K562 (cell line): Measurements from ENCODE around the gene RUNX1. TPM values are rescaled to one million over a fixed set of nuclear protein-coding genes. Genes with fewer than 3 reads are reported as not detected.
A peak's percentile ranks its signal among the peaks of the same experiment; 100 is the strongest.

Source experiments
- ATF1 ChIP-seq, 2 experiments: fragments of 450-650 bp in 1 of 2; IDR thresholded peaks; 2 replicates each; pipeline ENCODE4 v1.6.1; 2016; ENCODE audit warnings: missing compliant biosample characterization in 1 of 2, missing genetic modification characterization in 1 of 2
- CBFA2T3 ChIP-seq: fragments of 450-650 bp; IDR thresholded peaks from 2 replicates; pipeline ENCODE4 v1.6.1; 2017
- EP400 ChIP-seq: fragments of 450-650 bp; IDR thresholded peaks from 2 replicates; pipeline ENCODE4 v1.6.1; 2017; ENCODE audit warnings: antibody characterized with exemption, mild to moderate bottlenecking, moderate library complexity
- FOSL1 ChIP-seq: fragments of 200-800 bp; sonication (Bioruptor generic); conservative IDR thresholded peaks from 2 replicates; pipeline ENCODE4 v1.6.1; 2016; ENCODE audit warnings: missing genetic modification characterization, missing compliant biosample characterization
- KDM4B ChIP-seq, 2 experiments: fragments of 450-650 bp in 1 of 2; sonication (generic) in 1 of 2; IDR thresholded peaks; 2 replicates each; pipeline ENCODE4 v1.6.1; 2016 to 2017; ENCODE audit warnings: borderline replicate concordance in 2 of 2, antibody characterized with exemption in 1 of 2, low read depth in 1 of 2, mild to moderate bottlenecking in 1 of 2
- KLF16 ChIP-seq: IDR thresholded peaks from 2 replicates; pipeline ENCODE4 v1.6.1; 2016; ENCODE audit warnings: antibody characterized with exemption
- MAFF ChIP-seq: IDR thresholded peaks from 2 replicates; pipeline ENCODE4 v1.6.1; 2012; ENCODE audit warnings: low read length, improper control_type of control experiment
- MEF2D ChIP-seq: conservative IDR thresholded peaks from 2 replicates; pipeline ENCODE4 v1.6.1; 2016; ENCODE audit warnings: low read depth, missing genetic modification characterization, missing compliant biosample characterization
- MYC ChIP-seq, 2 experiments: fragments of 250-450 bp in 1 of 2; sonication (Bioruptor Pico) in 1 of 2; IDR thresholded peaks; 2 replicates each; pipeline versions ENCODE4 v1.5.1 to v1.6.1; 2012 to 2021; ENCODE audit warnings: low read depth in 2 of 2, borderline replicate concordance in 1 of 2, improper control_type of control experiment in 1 of 2, low read length in 1 of 2, mild to moderate bottlenecking in 1 of 2, moderate library complexity in 1 of 2
- SMARCA4 ChIP-seq: fragments of 450-650 bp; IDR thresholded peaks from 2 replicates; pipeline ENCODE4 v1.6.1; 2016
- SNRNP70 ChIP-seq: fragments of 200-400 bp; formaldehyde crosslinking; optimal IDR thresholded peaks from 2 replicates; pipeline ENCODE3; 2017; ENCODE audit warnings: low read depth, low read length
- U2AF1 ChIP-seq: fragments of 200-400 bp; formaldehyde crosslinking; optimal IDR thresholded peaks from 2 replicates; pipeline ENCODE3; 2017; ENCODE audit warnings: mild to moderate bottlenecking, low read depth, low read length, moderate library complexity
- ZNF263 ChIP-seq: sonication (generic); formaldehyde crosslinking; IDR thresholded peaks from 2 replicates; pipeline ENCODE4 v1.8.0; 2022; ENCODE audit warnings: mild to moderate bottlenecking, missing genetic modification reagents, borderline replicate concordance
- ZNF316 ChIP-seq: fragments of 450-650 bp; IDR thresholded peaks from 2 replicates; pipeline ENCODE4 v1.6.1; 2016
- ZNF384 ChIP-seq: IDR thresholded peaks from 2 replicates; pipeline ENCODE4 v1.6.1; 2012; ENCODE audit warnings: low read depth, low read length, improper control_type of control experiment
- ZNF584 ChIP-seq: fragments of 200-800 bp; sonication (Bioruptor generic); IDR thresholded peaks from 2 replicates; pipeline ENCODE4 v1.6.1; 2016; ENCODE audit warnings: low read depth, mild to moderate bottlenecking, missing genetic modification characterization, missing compliant biosample characterization
- ZNF707 ChIP-seq: fragments of 250-450 bp; sonication (Bioruptor Pico); conservative IDR thresholded peaks from 2 replicates; pipeline ENCODE4 v1.8.0; 2022; ENCODE audit warnings: inconsistent platforms, mild to moderate bottlenecking, moderate library complexity
- polyA plus RNA-seq, 8 experiments: library from polyadenylated mRNA; depleted of rRNA in 4 of 8; stranded (reverse) in 5 of 8; unstranded in 3 of 8; fragments of >200 nt; fragmentation: Nextera tagmentation in 2 of 8; fragmentation: Illumina TruSeq in 1 of 8; extraction: Ambion mirVana in 2 of 8; extraction: Trizol in 1 of 8; gene quantifications; 2 replicates each; pipeline versions ENCODE4 v1.2.1 to v1.2.3, GENCODE V29; 2011 to 2014; ENCODE audit warnings: inconsistent platforms in 1 of 8, missing spikeins in 1 of 8
- total RNA-seq, 7 experiments: library from RNA; depleted of rRNA in 6 of 7; stranded (reverse); fragments of >200 nt in 6 of 7; fragmentation: Illumina TruSeq in 2 of 7; extraction: Trizol in 2 of 7; gene quantifications; 2 replicates each; pipeline versions ENCODE4 v1.2.1 to v1.2.3, GENCODE V29; 2011 to 2021; ENCODE audit warnings: low replicate concordance in 1 of 7
- TF ChIP-seq, protein P1 (sequence below), 2 experiments: fragments of 450-650 bp; IDR thresholded peaks; 2 replicates each; pipeline ENCODE4 v1.6.1; 2018; ENCODE audit warnings: mild to moderate bottlenecking in 2 of 2, low read depth in 1 of 2; ENCODE audit not compliant: partially characterized antibody in 2 of 2
- TF ChIP-seq, protein P2 (sequence below): sonication (generic); formaldehyde crosslinking; IDR thresholded peaks from 2 replicates; pipeline ENCODE4 v1.8.0; 2023; ENCODE audit warnings: missing genetic modification reagents, mild to moderate bottlenecking, borderline replicate concordance

Gene RUNX1
- total and polyA plus RNA-seq, 9 of the 15 experiments (the other 6 are each of a cell fraction or from before 2014, with no cell fraction given), result 2.2 to 68.6 (median 17.8) TPM

DNA sequence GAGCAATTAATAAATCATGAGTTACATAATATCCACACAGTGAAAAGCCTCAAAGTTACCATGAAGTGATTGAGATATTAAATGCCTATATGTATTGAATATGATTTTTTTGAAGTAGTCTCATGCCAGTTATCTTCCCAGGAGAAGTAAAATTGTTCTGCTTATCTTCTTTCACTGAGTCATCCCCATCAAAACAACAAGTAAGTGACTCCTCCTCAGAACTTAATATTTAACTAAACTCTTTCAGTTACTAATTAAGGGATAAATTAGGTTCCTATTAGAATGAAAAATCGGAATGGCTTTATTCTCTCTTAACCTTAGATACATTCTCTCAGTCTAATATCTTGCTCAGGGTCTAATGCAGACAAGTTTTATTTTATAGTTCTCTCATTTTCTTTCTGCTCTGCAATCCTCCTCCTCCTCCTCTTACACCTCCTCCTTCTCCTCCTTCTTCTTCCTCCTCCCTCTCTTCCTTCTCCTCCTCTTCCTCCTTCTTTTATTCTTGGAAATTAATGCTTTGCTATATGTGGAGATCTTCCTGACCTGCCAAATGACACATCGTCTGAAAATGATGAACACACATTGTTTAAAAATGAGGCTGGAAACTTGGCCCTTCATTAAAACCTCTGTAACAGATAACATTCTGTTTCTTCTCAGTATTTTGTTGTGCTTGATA, 110.9 kb downstream of the RUNX1 start (continued):
- no peak for TF ChIP-seq MEF2D (tag)
- TF ChIP-seq CBFA2T3, result peak; percentile 35; the same call in 1 of the 2 replicates
- no peak for TF ChIP-seq KLF16
- no peak for TF ChIP-seq ZNF384
- TF ChIP-seq ZNF316, result peak; percentile 9; the same call in 1 of the 2 replicates
- TF ChIP-seq KDM4B (IDR thresholded peaks at IDR 0.05; ENCODE audit: borderline replicate concordance in 2 of 2, low read depth in 1 of 2), result 0 out of 4 replicates have a peak, but pooled peaks of 1 of the 2 experiments have one; percentile 60
- TF ChIP-seq ZNF707 (CRISPR knock-in tag), result no peak
- TF ChIP-seq SNRNP70, result no peak
- TF ChIP-seq, protein P1, sequence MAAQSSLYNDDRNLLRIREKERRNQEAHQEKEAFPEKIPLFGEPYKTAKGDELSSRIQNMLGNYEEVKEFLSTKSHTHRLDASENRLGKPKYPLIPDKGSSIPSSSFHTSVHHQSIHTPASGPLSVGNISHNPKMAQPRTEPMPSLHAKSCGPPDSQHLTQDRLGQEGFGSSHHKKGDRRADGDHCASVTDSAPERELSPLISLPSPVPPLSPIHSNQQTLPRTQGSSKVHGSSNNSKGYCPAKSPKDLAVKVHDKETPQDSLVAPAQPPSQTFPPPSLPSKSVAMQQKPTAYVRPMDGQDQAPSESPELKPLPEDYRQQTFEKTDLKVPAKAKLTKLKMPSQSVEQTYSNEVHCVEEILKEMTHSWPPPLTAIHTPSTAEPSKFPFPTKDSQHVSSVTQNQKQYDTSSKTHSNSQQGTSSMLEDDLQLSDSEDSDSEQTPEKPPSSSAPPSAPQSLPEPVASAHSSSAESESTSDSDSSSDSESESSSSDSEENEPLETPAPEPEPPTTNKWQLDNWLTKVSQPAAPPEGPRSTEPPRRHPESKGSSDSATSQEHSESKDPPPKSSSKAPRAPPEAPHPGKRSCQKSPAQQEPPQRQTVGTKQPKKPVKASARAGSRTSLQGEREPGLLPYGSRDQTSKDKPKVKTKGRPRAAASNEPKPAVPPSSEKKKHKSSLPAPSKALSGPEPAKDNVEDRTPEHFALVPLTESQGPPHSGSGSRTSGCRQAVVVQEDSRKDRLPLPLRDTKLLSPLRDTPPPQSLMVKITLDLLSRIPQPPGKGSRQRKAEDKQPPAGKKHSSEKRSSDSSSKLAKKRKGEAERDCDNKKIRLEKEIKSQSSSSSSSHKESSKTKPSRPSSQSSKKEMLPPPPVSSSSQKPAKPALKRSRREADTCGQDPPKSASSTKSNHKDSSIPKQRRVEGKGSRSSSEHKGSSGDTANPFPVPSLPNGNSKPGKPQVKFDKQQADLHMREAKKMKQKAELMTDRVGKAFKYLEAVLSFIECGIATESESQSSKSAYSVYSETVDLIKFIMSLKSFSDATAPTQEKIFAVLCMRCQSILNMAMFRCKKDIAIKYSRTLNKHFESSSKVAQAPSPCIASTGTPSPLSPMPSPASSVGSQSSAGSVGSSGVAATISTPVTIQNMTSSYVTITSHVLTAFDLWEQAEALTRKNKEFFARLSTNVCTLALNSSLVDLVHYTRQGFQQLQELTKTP (IDR thresholded peaks at IDR 0.05; ENCODE audit: low read depth in 1 of 2, partially characterized antibody in 2 of 2), result no peak
- TF ChIP-seq SMARCA4, result peak; percentile 75; the same call in 1 of the 2 replicates
- peak; percentile 86; the same call in 1 of the 2 replicates for TF ChIP-seq ZNF263 (CRISPR knock-in tag)
- no peak for TF ChIP-seq MYC (IDR thresholded peaks at IDR 0.05; ENCODE audit: low read depth, low read length)
- TF ChIP-seq MYC (CRISPR knock-in tag; IDR thresholded peaks at IDR 0.05; ENCODE audit: borderline replicate concordance, low read depth), result no peak
- TF ChIP-seq ZNF584 (CRISPR knock-in tag), result no peak
- TF ChIP-seq MAFF, result peak; percentile 62; the same call in 1 of the 2 replicates
- 0 out of 2 replicates have a peak, but pooled peaks have one; percentile 32 for TF ChIP-seq EP400
- TF ChIP-seq FOSL1 (tag), result peak; percentile 91
- TF ChIP-seq ATF1 (CRISPR knock-in tag; IDR thresholded peaks at IDR 0.05), result no peak
- TF ChIP-seq ATF1 (tag; IDR thresholded peaks at IDR 0.05), result 0 out of 2 replicates have a peak, but pooled peaks have one; percentile 7
- TF ChIP-seq, protein P2, sequence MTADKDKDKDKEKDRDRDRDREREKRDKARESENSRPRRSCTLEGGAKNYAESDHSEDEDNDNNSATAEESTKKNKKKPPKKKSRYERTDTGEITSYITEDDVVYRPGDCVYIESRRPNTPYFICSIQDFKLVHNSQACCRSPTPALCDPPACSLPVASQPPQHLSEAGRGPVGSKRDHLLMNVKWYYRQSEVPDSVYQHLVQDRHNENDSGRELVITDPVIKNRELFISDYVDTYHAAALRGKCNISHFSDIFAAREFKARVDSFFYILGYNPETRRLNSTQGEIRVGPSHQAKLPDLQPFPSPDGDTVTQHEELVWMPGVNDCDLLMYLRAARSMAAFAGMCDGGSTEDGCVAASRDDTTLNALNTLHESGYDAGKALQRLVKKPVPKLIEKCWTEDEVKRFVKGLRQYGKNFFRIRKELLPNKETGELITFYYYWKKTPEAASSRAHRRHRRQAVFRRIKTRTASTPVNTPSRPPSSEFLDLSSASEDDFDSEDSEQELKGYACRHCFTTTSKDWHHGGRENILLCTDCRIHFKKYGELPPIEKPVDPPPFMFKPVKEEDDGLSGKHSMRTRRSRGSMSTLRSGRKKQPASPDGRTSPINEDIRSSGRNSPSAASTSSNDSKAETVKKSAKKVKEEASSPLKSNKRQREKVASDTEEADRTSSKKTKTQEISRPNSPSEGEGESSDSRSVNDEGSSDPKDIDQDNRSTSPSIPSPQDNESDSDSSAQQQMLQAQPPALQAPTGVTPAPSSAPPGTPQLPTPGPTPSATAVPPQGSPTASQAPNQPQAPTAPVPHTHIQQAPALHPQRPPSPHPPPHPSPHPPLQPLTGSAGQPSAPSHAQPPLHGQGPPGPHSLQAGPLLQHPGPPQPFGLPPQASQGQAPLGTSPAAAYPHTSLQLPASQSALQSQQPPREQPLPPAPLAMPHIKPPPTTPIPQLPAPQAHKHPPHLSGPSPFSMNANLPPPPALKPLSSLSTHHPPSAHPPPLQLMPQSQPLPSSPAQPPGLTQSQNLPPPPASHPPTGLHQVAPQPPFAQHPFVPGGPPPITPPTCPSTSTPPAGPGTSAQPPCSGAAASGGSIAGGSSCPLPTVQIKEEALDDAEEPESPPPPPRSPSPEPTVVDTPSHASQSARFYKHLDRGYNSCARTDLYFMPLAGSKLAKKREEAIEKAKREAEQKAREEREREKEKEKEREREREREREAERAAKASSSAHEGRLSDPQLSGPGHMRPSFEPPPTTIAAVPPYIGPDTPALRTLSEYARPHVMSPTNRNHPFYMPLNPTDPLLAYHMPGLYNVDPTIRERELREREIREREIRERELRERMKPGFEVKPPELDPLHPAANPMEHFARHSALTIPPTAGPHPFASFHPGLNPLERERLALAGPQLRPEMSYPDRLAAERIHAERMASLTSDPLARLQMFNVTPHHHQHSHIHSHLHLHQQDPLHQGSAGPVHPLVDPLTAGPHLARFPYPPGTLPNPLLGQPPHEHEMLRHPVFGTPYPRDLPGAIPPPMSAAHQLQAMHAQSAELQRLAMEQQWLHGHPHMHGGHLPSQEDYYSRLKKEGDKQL, result no peak
- TF ChIP-seq U2AF1, result no peak
